GM12878 (cell line): ENCODE data around the gene KIF2A. TPM values are rescaled to one million over a fixed set of nuclear protein-coding genes. Genes with fewer than 3 reads are reported as not detected.

Experiments used
- BCL11A ChIP-seq: IDR thresholded peaks from 2 replicates; pipeline ENCODE4 v1.6.1; 2011; ENCODE audit warnings: low read depth, low read length
- CBX5 ChIP-seq: sonication (generic); IDR thresholded peaks from 2 replicates; pipeline ENCODE4 v1.6.1; 2016; ENCODE audit warnings: low read depth, moderate library complexity, mild to moderate bottlenecking, inconsistent platforms
- DPF2 ChIP-seq: fragments of 450-650 bp; IDR thresholded peaks from 2 replicates; pipeline ENCODE4 v1.6.1; 2017; ENCODE audit warnings: mild to moderate bottlenecking
- EZH2 ChIP-seq: IDR thresholded peaks from 2 replicates; pipeline ENCODE4 v1.6.1; 2012; ENCODE audit warnings: low read depth, mild to moderate bottlenecking, control low read depth, inconsistent platforms, low read length, borderline replicate concordance; ENCODE audit not compliant: control insufficient read depth
- FOS ChIP-seq: IDR thresholded peaks from 3 replicates; pipeline ENCODE4 v1.6.1; 2011; ENCODE audit warnings: borderline replicate concordance; ENCODE audit not compliant: insufficient read length; ENCODE audit errors: extremely low read depth
- FOXM1 ChIP-seq: IDR thresholded peaks from 2 replicates; pipeline ENCODE4 v1.6.1; 2012; ENCODE audit warnings: low read depth, mild to moderate bottlenecking, inconsistent platforms, low read length, moderate library complexity
- GABPA ChIP-seq: IDR thresholded peaks from 2 replicates; pipeline ENCODE4 v1.6.1; 2014; ENCODE audit warnings: antibody characterized with exemption, low read depth, mild to moderate bottlenecking, inconsistent platforms
- HDAC2 ChIP-seq: fragments of 200-600 bp; sonication (generic); IDR thresholded peaks from 2 replicates; pipeline ENCODE4 v1.6.1; 2017
- IRF4 ChIP-seq: IDR thresholded peaks from 2 replicates; pipeline ENCODE4 v1.6.1; 2011; ENCODE audit warnings: low read depth, low read length
- JUNB ChIP-seq: IDR thresholded peaks from 2 replicates; pipeline ENCODE4 v1.6.1; 2016; ENCODE audit warnings: antibody characterized with exemption, mild to moderate bottlenecking
- KLF5 ChIP-seq: fragments of 450-650 bp; IDR thresholded peaks from 2 replicates; pipeline ENCODE4 v1.6.1; 2014; ENCODE audit warnings: mild to moderate bottlenecking; ENCODE audit not compliant: partially characterized antibody
- NFXL1 ChIP-seq: fragments of 450-650 bp; IDR thresholded peaks from 2 replicates; pipeline ENCODE4 v1.6.1; 2017; ENCODE audit warnings: antibody characterized with exemption, mild to moderate bottlenecking, borderline replicate concordance
- PAX5 ChIP-seq: IDR thresholded peaks from 2 replicates; pipeline ENCODE4 v1.6.1; 2011; ENCODE audit warnings: low read depth, low read length, borderline replicate concordance
- PML ChIP-seq: IDR thresholded peaks from 2 replicates; pipeline ENCODE4 v1.6.1; 2012; ENCODE audit warnings: low read length, inconsistent platforms
- SIN3A ChIP-seq: IDR thresholded peaks from 2 replicates; pipeline ENCODE4 v1.6.1; 2012; ENCODE audit warnings: low read depth, low read length, improper control_type of control experiment
- ZNF217 ChIP-seq: fragments of 450-650 bp; IDR thresholded peaks from 2 replicates; pipeline ENCODE4 v1.6.1; 2017; ENCODE audit warnings: antibody characterized with exemption, mild to moderate bottlenecking
- polyA plus RNA-seq, 11 experiments: library from polyadenylated mRNA; depleted of rRNA in 4 of 11; unstranded in 6 of 11; stranded (reverse) in 5 of 11; fragments of >200 nt; fragmentation: Nextera tagmentation in 4 of 11; fragmentation: Illumina TruSeq in 1 of 11; extraction: Ambion mirVana in 4 of 11; extraction: Trizol in 1 of 11; gene quantifications; 1 replicate in 1 of 11; 2 replicates in 10 of 11; pipeline versions ENCODE4 v1.2.1 to v1.2.3, GENCODE V29; 2011 to 2016; ENCODE audit warnings: inconsistent platforms in 2 of 11, missing spikeins in 2 of 11, low read depth in 1 of 11
- total RNA-seq, 4 experiments: library from RNA; depleted of rRNA in 3 of 4; stranded (reverse); fragments of >200 nt in 3 of 4; fragmentation: Illumina TruSeq in 1 of 4; extraction: Trizol in 1 of 4; gene quantifications; 2 replicates each; pipeline versions ENCODE4 v1.2.1 to v1.2.3, GENCODE V29; 2013 to 2021
- TF ChIP-seq, protein P1 (sequence below): fragments of 450-650 bp; IDR thresholded peaks from 2 replicates; pipeline ENCODE4 v1.6.1; 2016; ENCODE audit warnings: mild to moderate bottlenecking
- TF ChIP-seq, protein P2 (sequence below): fragments of 450-650 bp; IDR thresholded peaks from 2 replicates; pipeline ENCODE4 v1.6.1; 2017; ENCODE audit warnings: mild to moderate bottlenecking
- TF ChIP-seq, protein P3 (sequence below): fragments of 450-650 bp; IDR thresholded peaks from 2 replicates; pipeline ENCODE4 v1.6.1; 2017; ENCODE audit warnings: mild to moderate bottlenecking, moderate library complexity
- TF ChIP-seq, protein P4 (sequence below): IDR thresholded peaks from 2 replicates; pipeline ENCODE4 v1.6.1; 2012; ENCODE audit warnings: mild to moderate bottlenecking, low read depth, low read length

The KIF2A gene
- total and polyA plus RNA-seq, 10 of the 15 experiments (the other 5 are each of a cell fraction or from before 2014, with no cell fraction given): 35.9 to 124 (median 80.1) TPM

DNA sequence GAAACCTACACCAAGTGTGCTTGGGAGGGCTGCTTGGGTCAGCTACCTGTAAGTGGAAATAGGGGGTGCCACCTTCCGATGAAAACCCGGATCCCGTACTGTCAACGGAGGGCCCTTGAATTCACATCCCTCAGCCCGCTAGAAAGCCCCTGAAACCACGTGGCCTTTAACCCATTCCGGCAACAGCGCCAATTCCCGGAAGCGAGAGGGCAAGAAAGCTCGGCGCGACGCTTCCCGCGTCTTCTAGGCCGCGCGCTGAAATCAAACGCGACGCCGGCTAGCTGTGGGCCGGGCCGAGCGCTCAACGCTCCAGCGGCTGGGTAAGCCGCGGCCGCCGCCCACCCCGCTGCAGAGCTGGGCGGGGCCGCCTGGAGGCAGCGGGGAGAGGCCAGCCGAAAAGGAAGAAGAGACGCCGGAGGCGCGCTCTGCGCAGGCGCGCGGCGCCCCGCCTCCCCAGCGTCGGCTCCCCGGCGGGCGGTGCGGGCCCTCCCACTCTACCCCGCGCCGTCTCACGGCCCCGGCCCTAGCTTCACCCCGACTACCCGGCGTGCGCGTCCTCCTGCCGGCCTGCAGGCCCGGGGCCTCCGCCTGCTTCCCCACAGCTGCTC lies at the start of gene KIF2A (continued):
- TF ChIP-seq, protein P1, sequence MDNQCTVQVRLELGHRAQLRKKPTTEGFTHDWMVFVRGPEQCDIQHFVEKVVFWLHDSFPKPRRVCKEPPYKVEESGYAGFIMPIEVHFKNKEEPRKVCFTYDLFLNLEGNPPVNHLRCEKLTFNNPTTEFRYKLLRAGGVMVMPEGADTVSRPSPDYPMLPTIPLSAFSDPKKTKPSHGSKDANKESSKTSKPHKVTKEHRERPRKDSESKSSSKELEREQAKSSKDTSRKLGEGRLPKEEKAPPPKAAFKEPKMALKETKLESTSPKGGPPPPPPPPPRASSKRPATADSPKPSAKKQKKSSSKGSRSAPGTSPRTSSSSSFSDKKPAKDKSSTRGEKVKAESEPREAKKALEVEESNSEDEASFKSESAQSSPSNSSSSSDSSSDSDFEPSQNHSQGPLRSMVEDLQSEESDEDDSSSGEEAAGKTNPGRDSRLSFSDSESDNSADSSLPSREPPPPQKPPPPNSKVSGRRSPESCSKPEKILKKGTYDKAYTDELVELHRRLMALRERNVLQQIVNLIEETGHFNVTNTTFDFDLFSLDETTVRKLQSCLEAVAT: no peak
- peak; percentile 91 for TF ChIP-seq SIN3A
- no peak for TF ChIP-seq HDAC2
- peak; percentile 87 for TF ChIP-seq KLF5
- TF ChIP-seq, protein P2, sequence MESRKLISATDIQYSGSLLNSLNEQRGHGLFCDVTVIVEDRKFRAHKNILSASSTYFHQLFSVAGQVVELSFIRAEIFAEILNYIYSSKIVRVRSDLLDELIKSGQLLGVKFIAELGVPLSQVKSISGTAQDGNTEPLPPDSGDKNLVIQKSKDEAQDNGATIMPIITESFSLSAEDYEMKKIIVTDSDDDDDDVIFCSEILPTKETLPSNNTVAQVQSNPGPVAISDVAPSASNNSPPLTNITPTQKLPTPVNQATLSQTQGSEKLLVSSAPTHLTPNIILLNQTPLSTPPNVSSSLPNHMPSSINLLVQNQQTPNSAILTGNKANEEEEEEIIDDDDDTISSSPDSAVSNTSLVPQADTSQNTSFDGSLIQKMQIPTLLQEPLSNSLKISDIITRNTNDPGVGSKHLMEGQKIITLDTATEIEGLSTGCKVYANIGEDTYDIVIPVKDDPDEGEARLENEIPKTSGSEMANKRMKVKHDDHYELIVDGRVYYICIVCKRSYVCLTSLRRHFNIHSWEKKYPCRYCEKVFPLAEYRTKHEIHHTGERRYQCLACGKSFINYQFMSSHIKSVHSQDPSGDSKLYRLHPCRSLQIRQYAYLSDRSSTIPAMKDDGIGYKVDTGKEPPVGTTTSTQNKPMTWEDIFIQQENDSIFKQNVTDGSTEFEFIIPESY: no peak
- TF ChIP-seq, protein P3, sequence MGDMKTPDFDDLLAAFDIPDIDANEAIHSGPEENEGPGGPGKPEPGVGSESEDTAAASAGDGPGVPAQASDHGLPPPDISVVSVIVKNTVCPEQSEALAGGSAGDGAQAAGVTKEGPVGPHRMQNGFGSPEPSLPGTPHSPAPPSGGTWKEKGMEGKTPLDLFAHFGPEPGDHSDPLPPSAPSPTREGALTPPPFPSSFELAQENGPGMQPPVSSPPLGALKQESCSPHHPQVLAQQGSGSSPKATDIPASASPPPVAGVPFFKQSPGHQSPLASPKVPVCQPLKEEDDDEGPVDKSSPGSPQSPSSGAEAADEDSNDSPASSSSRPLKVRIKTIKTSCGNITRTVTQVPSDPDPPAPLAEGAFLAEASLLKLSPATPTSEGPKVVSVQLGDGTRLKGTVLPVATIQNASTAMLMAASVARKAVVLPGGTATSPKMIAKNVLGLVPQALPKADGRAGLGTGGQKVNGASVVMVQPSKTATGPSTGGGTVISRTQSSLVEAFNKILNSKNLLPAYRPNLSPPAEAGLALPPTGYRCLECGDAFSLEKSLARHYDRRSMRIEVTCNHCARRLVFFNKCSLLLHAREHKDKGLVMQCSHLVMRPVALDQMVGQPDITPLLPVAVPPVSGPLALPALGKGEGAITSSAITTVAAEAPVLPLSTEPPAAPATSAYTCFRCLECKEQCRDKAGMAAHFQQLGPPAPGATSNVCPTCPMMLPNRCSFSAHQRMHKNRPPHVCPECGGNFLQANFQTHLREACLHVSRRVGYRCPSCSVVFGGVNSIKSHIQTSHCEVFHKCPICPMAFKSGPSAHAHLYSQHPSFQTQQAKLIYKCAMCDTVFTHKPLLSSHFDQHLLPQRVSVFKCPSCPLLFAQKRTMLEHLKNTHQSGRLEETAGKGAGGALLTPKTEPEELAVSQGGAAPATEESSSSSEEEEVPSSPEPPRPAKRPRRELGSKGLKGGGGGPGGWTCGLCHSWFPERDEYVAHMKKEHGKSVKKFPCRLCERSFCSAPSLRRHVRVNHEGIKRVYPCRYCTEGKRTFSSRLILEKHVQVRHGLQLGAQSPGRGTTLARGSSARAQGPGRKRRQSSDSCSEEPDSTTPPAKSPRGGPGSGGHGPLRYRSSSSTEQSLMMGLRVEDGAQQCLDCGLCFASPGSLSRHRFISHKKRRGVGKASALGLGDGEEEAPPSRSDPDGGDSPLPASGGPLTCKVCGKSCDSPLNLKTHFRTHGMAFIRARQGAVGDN: peak; percentile 98
- no peak for TF ChIP-seq EZH2
- no peak for TF ChIP-seq NFXL1
- no peak for TF ChIP-seq ZNF217
- TF ChIP-seq PAX5: no peak; the same call in 1 of the 2 replicates
- no peak for TF ChIP-seq JUNB
- TF ChIP-seq GABPA: no peak
- TF ChIP-seq IRF4: no peak
- peak; percentile 33; the same call in 1 of the 2 replicates for TF ChIP-seq FOXM1
- peak; percentile 55; the same call in 1 of the 2 replicates for TF ChIP-seq DPF2
- peak; percentile 99 for TF ChIP-seq CBX5
- TF ChIP-seq PML: peak; percentile 61; the same call in 1 of the 2 replicates
- TF ChIP-seq, protein P4, sequence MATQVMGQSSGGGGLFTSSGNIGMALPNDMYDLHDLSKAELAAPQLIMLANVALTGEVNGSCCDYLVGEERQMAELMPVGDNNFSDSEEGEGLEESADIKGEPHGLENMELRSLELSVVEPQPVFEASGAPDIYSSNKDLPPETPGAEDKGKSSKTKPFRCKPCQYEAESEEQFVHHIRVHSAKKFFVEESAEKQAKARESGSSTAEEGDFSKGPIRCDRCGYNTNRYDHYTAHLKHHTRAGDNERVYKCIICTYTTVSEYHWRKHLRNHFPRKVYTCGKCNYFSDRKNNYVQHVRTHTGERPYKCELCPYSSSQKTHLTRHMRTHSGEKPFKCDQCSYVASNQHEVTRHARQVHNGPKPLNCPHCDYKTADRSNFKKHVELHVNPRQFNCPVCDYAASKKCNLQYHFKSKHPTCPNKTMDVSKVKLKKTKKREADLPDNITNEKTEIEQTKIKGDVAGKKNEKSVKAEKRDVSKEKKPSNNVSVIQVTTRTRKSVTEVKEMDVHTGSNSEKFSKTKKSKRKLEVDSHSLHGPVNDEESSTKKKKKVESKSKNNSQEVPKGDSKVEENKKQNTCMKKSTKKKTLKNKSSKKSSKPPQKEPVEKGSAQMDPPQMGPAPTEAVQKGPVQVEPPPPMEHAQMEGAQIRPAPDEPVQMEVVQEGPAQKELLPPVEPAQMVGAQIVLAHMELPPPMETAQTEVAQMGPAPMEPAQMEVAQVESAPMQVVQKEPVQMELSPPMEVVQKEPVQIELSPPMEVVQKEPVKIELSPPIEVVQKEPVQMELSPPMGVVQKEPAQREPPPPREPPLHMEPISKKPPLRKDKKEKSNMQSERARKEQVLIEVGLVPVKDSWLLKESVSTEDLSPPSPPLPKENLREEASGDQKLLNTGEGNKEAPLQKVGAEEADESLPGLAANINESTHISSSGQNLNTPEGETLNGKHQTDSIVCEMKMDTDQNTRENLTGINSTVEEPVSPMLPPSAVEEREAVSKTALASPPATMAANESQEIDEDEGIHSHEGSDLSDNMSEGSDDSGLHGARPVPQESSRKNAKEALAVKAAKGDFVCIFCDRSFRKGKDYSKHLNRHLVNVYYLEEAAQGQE: no peak
- no peak for TF ChIP-seq BCL11A
- TF ChIP-seq FOS: no peak
